ENCODE data around the gene ITGB6. TPM values are rescaled to one million over a fixed set of nuclear protein-coding genes. Genes with fewer than 3 reads are reported as not detected.

ITGB6 gene
- total RNA-seq, 1 donor from 2014 or later = 21.1 TPM

DNA sequence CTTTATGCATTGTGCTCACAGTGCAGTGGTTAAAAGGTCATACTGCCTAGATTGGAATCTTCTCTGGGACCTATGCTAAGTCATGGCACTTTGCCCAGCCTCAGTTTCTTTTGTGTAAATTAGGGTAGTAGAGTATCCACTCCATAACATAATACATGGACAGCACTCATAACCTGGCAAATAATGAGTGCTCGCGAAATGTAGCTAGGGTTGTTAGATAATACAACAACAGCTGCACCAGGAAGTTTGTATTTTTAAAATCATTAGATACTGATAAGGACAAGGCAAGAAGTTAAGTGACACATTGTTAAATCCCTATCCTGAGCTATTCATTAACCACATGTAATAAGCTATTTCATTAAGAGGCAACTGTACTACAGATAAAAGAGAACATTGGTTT lies 123.8 kb downstream of the ITGB6 start:
- Histone ChIP-seq H3K36me3 (ENCODE audit: control insufficient read depth, insufficient read depth, low read length) (no peaks in the 10 kb centered on the region), H3K4me3 (ENCODE audit: low read depth, low read length) (no peak overlapping the region), H3K27me3 (ENCODE audit: control insufficient read depth, insufficient read depth, low read length) (peaks cover 2% of the 10 kb centered on the region)
- FAIRE-seq = no peak
- TF ChIP-seq CTCF (IDR thresholded peaks at IDR 0.05; ENCODE audit: insufficient read depth, low read length, severe bottlenecking) = no peak
- DNase-seq (ENCODE audit: low read depth) = no peak

GRCh38 chr2:160075171-160075570 lies 124.9 kb downstream of the ITGB6 start:
- no peak for FAIRE-seq
- TF ChIP-seq CTCF (IDR thresholded peaks at IDR 0.05; ENCODE audit: insufficient read depth, low read length, severe bottlenecking) = no peak
- Histone ChIP-seq H3K4me3 (ENCODE audit: low read depth, low read length) (no peak overlapping the region), H3K36me3 (ENCODE audit: control insufficient read depth, insufficient read depth, low read length) (no peaks in the 10 kb centered on the region), H3K27me3 (ENCODE audit: control insufficient read depth, insufficient read depth, low read length) (peaks cover 2% of the 10 kb centered on the region)
- DNase-seq (ENCODE audit: low read depth) = peak; percentile 73

DNA sequence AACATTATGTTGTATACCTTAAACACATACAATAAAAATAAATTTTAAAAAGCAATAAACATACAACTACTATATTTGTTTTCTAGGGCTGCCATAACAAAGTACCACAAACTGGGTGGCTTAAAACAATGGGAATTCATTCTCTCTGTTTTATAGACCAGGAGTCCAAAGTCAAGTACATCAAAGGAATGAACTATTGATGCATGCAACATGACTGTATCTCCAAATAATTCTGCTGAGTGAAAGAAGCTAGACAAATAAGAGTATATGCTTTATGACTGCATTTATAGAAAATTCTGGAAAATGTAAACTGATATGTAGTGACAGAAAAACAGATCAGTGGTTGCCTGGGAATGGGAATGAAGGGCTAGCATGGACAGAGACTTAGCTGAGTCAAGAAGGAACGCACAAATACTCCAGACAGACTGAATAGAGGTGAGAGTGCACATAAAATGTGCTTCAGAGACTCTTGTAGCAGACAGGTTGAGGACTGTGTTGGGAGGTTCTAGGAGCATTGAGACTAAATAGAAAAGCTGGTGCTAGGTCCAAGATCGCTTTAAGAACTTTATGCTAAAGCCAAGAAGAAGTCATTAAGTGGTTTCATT lies 126.7 kb downstream of the ITGB6 start:
- TF ChIP-seq CTCF (IDR thresholded peaks at IDR 0.05; ENCODE audit: insufficient read depth, low read length, severe bottlenecking) = no peak
- Histone ChIP-seq H3K4me3 (ENCODE audit: low read depth, low read length) (no peak overlapping the region), H3K36me3 (ENCODE audit: control insufficient read depth, insufficient read depth, low read length) (no peaks in the 10 kb centered on the region), H3K27me3 (ENCODE audit: control insufficient read depth, insufficient read depth, low read length) (peaks cover 2% of the 10 kb centered on the region)
- FAIRE-seq = no peak
- DNase-seq (ENCODE audit: low read depth) = no peak

DNA sequence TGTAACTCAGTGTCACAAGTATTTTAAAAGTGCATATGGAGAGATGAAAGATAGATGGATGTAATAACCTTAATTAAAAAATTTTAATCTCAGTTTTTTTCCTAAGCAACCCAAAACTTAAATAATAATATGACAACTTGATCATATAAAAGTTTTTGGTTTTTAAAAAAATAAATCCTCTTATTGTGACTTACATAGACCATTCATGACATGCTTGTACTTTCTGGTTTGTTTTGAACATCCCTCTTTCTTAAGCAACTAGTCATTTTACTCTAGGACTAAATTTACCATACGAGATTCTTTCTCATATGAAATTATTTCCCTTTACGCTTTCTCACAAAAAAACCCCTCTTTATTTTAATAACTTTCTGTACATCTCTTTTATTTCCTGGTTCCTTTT lies 131.2 kb downstream of the ITGB6 start:
- no peak overlapping the region for H3K4me3 ChIP-seq (ENCODE audit: low read depth, low read length)
- peaks cover 2% of the 10 kb centered on the region for H3K27me3 ChIP-seq (ENCODE audit: control insufficient read depth, insufficient read depth, low read length)
- no peaks in the 10 kb centered on the region for H3K36me3 ChIP-seq (ENCODE audit: control insufficient read depth, insufficient read depth, low read length)
- FAIRE-seq (no peak), DNase-seq (ENCODE audit: low read depth) (no peak)
- no peak for TF ChIP-seq CTCF (IDR thresholded peaks at IDR 0.05; ENCODE audit: insufficient read depth, low read length, severe bottlenecking)

- Histone ChIP-seq H3K27me3 (ENCODE audit: control insufficient read depth, insufficient read depth, low read length) (no peaks in the 10 kb centered on the region), H3K4me3 (ENCODE audit: low read depth, low read length) (no peak overlapping the region), H3K36me3 (ENCODE audit: control insufficient read depth, insufficient read depth, low read length) (no peaks in the 10 kb centered on the region)
- TF ChIP-seq CTCF (IDR thresholded peaks at IDR 0.05; ENCODE audit: insufficient read depth, low read length, severe bottlenecking) = no peak
- DNase-seq (ENCODE audit: low read depth) (no peak), FAIRE-seq (no peak)
Observed at GRCh38 chr2:160064916-160065315, 135.2 kb downstream of the ITGB6 start.

All from bronchial epithelial cell (primary cell).